ENCODE measurements around the gene NCR2. TPM values are rescaled to one million over a fixed set of nuclear protein-coding genes. Genes with fewer than 3 reads are reported as not detected.

The NCR2 gene
- total RNA-seq, 1 experiment from 2014 or later = not detected

GRCh38 chr6:41347378-41348050 lies 12.1 kb downstream of the NCR2 start:
- Histone ChIP-seq H3K9me3 (ENCODE audit: insufficient read depth, low read depth) (no peaks in the 10 kb centered on the region), H3K27ac (no peak overlapping the region), H3K36me3 (ENCODE audit: low read depth) (no peaks in the 10 kb centered on the region), H3K9me2 (ENCODE audit: insufficient read depth) (no peaks in the 10 kb centered on the region), H3F3A (ENCODE audit: insufficient read depth, low read depth) (no peaks in the 10 kb centered on the region), H3K4me3 (no peak overlapping the region), H3K27me3 (ENCODE audit: insufficient read depth, low read depth) (peaks cover 87% of the 10 kb centered on the region), H2AFZ (no peak overlapping the region), H3K4me2 (no peak overlapping the region), H3K4me1 (replicated peaks; ENCODE audit: insufficient read depth) (no peaks in the 10 kb centered on the region), H4K20me1 (ENCODE audit: insufficient read depth) (no peaks in the 10 kb centered on the region), H3K79me2 (ENCODE audit: low read depth) (no peaks in the 10 kb centered on the region)
- DNase-seq = no peak
- ChIA-PET POLR2A (ENCODE audit: unreplicated experiment) (no interaction called here), CTCF (no interaction called here)
- TF ChIP-seq, protein P1, sequence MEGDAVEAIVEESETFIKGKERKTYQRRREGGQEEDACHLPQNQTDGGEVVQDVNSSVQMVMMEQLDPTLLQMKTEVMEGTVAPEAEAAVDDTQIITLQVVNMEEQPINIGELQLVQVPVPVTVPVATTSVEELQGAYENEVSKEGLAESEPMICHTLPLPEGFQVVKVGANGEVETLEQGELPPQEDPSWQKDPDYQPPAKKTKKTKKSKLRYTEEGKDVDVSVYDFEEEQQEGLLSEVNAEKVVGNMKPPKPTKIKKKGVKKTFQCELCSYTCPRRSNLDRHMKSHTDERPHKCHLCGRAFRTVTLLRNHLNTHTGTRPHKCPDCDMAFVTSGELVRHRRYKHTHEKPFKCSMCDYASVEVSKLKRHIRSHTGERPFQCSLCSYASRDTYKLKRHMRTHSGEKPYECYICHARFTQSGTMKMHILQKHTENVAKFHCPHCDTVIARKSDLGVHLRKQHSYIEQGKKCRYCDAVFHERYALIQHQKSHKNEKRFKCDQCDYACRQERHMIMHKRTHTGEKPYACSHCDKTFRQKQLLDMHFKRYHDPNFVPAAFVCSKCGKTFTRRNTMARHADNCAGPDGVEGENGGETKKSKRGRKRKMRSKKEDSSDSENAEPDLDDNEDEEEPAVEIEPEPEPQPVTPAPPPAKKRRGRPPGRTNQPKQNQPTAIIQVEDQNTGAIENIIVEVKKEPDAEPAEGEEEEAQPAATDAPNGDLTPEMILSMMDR (conservative IDR thresholded peaks at IDR 0.05) = no peak
- no peak for TF ChIP-seq EZH2 (IDR thresholded peaks at IDR 0.05; ENCODE audit: low read depth)
- intact Hi-C loops (cut with micrococcal nuclease; ENCODE audit: unreplicated experiment) = no loop called here
- no TSS peak for BruUV-seq (replicated peaks)

GRCh38 chr6:41348934-41349333 lies 13.5 kb downstream of the NCR2 start:
- no peaks in the 10 kb centered on the region for H3K4me1 ChIP-seq (replicated peaks; ENCODE audit: insufficient read depth)
- H3K4me3 ChIP-seq = no peak overlapping the region
- no peaks in the 10 kb centered on the region for H3K9me3 ChIP-seq (ENCODE audit: insufficient read depth, low read depth)
- intact Hi-C loops (cut with micrococcal nuclease; ENCODE audit: unreplicated experiment) = no loop called here
- peaks cover 87% of the 10 kb centered on the region for H3K27me3 ChIP-seq (ENCODE audit: insufficient read depth, low read depth)
- H4K20me1 ChIP-seq (ENCODE audit: insufficient read depth) = no peaks in the 10 kb centered on the region
- POLR2A ChIA-PET (ENCODE audit: unreplicated experiment) = no interaction called here
- H2AFZ ChIP-seq = no peak overlapping the region
- no peak for DNase-seq
- H3K79me2 ChIP-seq (ENCODE audit: low read depth) = no peaks in the 10 kb centered on the region
- H3K4me2 ChIP-seq = no peak overlapping the region
- H3K36me3 ChIP-seq (ENCODE audit: low read depth) = no peaks in the 10 kb centered on the region
- no peak overlapping the region for H3K27ac ChIP-seq
- CTCF ChIA-PET = no interaction called here
- H3F3A ChIP-seq (ENCODE audit: insufficient read depth, low read depth) = no peaks in the 10 kb centered on the region
- no peaks in the 10 kb centered on the region for H3K9me2 ChIP-seq (ENCODE audit: insufficient read depth)
- no TSS peak for BruUV-seq (replicated peaks)
- no peak for TF ChIP-seq EZH2 (IDR thresholded peaks at IDR 0.05; ENCODE audit: low read depth)
- TF ChIP-seq, protein P1 (conservative IDR thresholded peaks at IDR 0.05) = no peak

DNA sequence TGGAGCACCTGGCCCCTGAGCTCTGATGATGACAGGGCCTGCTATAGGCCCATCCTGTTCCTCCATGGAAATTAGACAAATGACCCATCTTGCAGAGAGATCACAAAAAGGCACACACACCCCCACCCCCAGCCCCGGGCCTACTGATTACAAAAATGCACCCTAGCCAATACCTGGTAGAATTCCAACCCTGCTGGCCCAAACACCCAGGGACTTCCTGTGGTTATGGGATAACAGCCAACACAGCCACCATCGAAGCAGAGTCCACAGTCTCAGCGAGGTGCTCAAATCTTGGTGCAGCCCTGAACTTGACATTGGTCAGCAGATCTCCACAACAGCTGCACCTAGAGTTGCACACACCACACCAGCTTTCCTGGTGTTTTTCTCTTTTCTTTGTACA lies 17.0 kb downstream of the NCR2 start:
- BruUV-seq (replicated peaks) = no TSS peak
- CTCF ChIA-PET = no interaction called here
- no peak overlapping the region for H2AFZ ChIP-seq

More for the DNA sequence above, 17.0 kb downstream of the NCR2 start:
- Histone ChIP-seq H3K27me3 (ENCODE audit: insufficient read depth, low read depth) (peaks cover 74% of the 10 kb centered on the region), H3K4me2 (no peak overlapping the region), H3K4me1 (replicated peaks; ENCODE audit: insufficient read depth) (no peaks in the 10 kb centered on the region), H3K79me2 (ENCODE audit: low read depth) (no peaks in the 10 kb centered on the region), H3K27ac (no peak overlapping the region), H3K4me3 (no peak overlapping the region), H3K9me2 (ENCODE audit: insufficient read depth) (no peaks in the 10 kb centered on the region), H3K36me3 (ENCODE audit: low read depth) (no peaks in the 10 kb centered on the region), H4K20me1 (ENCODE audit: insufficient read depth) (no peaks in the 10 kb centered on the region), H3K9me3 (ENCODE audit: insufficient read depth, low read depth) (no peaks in the 10 kb centered on the region), H3F3A (ENCODE audit: insufficient read depth, low read depth) (no peaks in the 10 kb centered on the region)
- POLR2A ChIA-PET (ENCODE audit: unreplicated experiment) = no interaction called here
- DNase-seq = no peak
- intact Hi-C loops (cut with micrococcal nuclease; ENCODE audit: unreplicated experiment) = no loop called here
- TF ChIP-seq, protein P1 (conservative IDR thresholded peaks at IDR 0.05) = no peak
- TF ChIP-seq EZH2 (IDR thresholded peaks at IDR 0.05; ENCODE audit: low read depth) = no peak

All from PC-9 (cell line).